Activated T-cell treated with anti-CD3 and anti-CD28 coated beads, Interleukin-2, amount 50 U/mL, for 1 hour (primary cell): ENCODE measurements around the gene FCRL4.
"Not testable (repeated sequence)": the region's sequence is repeated elsewhere in the genome, so short reads cannot be mapped to it uniquely, and the experiment has no call there.

Experiments
- DNase-seq: peaks from one replicate; pipeline ENCODE4 v3.0.0-alpha.2; 2020

FCRL4 gene

DNA sequence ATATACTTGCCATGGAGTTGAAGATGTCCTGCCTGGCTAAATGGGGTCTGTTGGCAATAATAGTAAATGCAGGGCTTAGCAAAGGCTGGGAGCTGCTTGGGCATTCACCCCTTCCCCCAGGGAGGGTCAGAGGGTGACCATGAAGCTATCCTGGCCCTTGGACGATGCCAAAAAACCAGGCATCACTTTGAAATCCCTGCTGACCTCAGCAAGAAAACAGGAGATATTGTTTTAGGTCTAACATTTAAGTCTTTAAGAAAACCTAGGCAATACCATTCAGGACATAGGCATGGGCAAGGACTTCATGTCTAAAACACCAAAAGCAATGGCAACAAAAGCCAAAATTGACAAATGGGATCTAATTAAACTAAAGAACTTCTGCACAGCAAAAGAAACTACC, 49.8 kb downstream of the FCRL4 start:
- not testable (repeated sequence) for DNase-seq

DNA sequence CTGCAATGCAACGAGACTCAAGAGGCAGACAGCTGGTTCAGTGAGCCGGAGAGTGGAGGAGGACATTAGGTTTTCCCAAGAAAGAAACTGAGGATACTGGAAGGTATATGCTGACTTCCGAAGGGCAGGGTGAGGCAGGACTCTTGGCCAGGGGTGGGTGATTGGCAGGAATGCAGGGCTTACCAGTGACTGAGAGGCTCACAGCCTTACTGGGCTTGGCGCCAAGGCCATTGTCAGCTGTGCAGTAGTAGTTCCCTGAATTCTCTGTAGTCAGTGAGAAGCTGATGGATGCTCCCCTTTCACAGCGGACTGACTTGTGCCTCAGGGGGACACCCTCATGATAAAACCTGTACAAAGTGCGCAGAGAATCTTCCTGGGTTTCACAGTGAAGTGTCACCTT, 55.2 kb downstream of the FCRL4 start:
- no peak for DNase-seq

GRCh38 chr1:157540852-157541251, 57.0 kb downstream of the FCRL4 start:
- DNase-seq = no peak

DNA sequence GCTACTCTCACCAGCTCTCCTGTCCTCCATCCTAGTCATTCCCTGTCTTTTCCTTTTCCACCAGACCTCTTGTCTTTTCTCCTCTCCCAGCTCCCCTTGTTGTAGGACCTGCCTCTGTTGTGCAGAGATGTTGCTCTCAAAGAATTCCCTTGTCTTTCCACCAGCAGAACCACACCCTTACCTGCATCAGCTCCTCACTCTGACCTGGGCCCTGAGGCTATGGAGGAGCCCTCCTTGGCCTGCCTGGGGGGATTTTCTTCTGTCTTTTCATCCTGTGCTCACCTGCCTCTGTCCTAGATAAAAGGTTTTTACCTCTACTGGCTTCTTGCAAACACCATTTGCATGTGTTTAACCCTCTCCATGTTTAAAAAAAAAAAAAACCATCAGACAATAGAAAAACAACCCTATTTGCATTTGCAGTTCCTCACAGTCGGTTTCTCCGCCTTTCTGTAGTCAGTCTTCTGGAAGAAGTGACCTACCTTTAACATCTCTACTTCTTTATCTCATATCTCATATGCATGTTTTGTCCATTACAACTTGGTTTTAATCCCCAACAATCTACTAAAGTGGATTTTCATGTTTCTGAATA, 57.6 kb downstream of the FCRL4 start:
- DNase-seq = no peak

GRCh38 chr1:157539568-157539967, 58.3 kb downstream of the FCRL4 start:
- no peak for DNase-seq

- DNase-seq = no peak
Observed at GRCh38 chr1:157532569-157532968, 65.3 kb downstream of the FCRL4 start.

DNA sequence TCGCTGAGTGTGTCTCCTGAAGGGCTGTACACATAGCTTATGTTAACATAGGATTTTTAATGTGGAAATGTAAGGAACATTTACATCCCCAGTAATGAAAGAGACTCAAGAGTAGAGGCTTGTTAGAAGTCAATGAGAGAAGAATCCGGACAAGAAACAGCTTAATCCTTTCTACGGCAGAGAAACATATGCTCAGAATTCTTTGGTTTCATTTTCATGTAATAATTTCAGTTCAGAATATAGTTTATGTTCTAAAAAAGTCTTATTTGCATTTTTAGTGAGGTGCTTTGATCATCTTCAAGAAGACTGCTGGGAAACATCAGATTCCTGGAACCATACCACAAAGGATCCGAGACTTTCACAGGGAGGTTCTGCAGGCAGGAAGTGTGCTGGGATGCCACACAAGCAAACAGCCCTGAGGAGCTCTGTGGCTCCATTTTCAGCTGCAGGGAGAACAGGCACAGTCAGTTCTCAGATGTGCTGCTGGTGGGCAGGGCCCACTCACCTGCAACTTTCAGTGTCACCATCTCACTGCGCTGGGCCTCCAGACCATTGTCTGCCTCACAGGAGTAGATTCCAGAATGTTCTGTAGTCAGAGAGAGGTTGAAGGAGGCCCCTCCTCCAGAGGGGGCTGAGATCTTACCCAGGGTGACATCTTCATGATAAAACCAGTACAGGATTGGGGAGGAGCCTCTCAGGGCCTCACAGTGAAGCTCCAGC, 74.0 kb downstream of the FCRL4 start:
- DNase-seq = no peak
